OCI-LY7 (cell line): ENCODE data around the gene LPA. TPM values are rescaled to one million over a fixed set of nuclear protein-coding genes. Genes with fewer than 3 reads are reported as not detected.

Source experiments
- BruUV-seq: library from RNA; stranded (reverse); fragments of 400-500 nt; replicated peaks from 2 replicates; lab custom pipeline; 2021; lab: Mats Ljungman, UMichigan
- CTCF ChIA-PET: fragments of 300-600 bp; sonication (Branson Sonifier 250); formaldehyde crosslinking; loops from one replicate; lab custom pipeline; 2022; ENCODE audit warnings: antibody characterized with exemption; ENCODE audit not compliant: unreplicated experiment; lab: Charles Lee
- POLR2A ChIA-PET: fragments of 300-600 bp; sonication (Branson Sonifier 250); formaldehyde crosslinking; loops from one replicate; lab custom pipeline; 2022; ENCODE audit warnings: antibody characterized with exemption; lab: Charles Lee
- DNase-seq: peaks from one replicate; pipeline ENCODE4 v3.0.0-alpha.2; 2015; ENCODE audit warnings: low spot score
- H2AFZ ChIP-seq: fragments of 200-600 bp; sonication (generic), shearing (Covaris generic); 2 replicates; pipeline ENCODE4 v1.6.1; 2014; ENCODE audit warnings: mild to moderate bottlenecking, antibody characterized with exemption, low read length, moderate library complexity
- H3K27ac ChIP-seq: fragments of 200-600 bp; sonication (generic); 2 replicates; pipeline ENCODE4 v1.5.1; 2014; ENCODE audit warnings: mixed run types, low read depth, mild to moderate bottlenecking, moderate library complexity, low read length, inconsistent platforms; ENCODE audit not compliant: poor library complexity, severe bottlenecking
- H3K36me3 ChIP-seq: fragments of 200-600 bp; sonication (generic); 2 replicates; pipeline ENCODE4 v1.6.1; 2014; ENCODE audit warnings: mild to moderate bottlenecking, antibody characterized with exemption, low read length, moderate library complexity, mixed read lengths; ENCODE audit not compliant: insufficient read depth
- H3K4me1 ChIP-seq: fragments of 200-600 bp; sonication (generic); 2 replicates; pipeline ENCODE4 v1.5.1; 2014; ENCODE audit warnings: mild to moderate bottlenecking, low read length; ENCODE audit not compliant: insufficient read depth, poor library complexity, severe bottlenecking
- H3K4me2 ChIP-seq: fragments of 200-600 bp; sonication (generic); 2 replicates; pipeline ENCODE4 v1.6.1; 2014; ENCODE audit warnings: mild to moderate bottlenecking, low read length
- H3K4me3 ChIP-seq: fragments of 200-600 bp; sonication (generic); 2 replicates; pipeline ENCODE4 v1.5.1; 2014; ENCODE audit warnings: mild to moderate bottlenecking, low read depth, low read length; ENCODE audit not compliant: poor library complexity, severe bottlenecking
- H3K79me2 ChIP-seq: fragments of 200-600 bp; sonication (generic); 2 replicates; pipeline ENCODE4 v1.6.1; 2016; ENCODE audit warnings: low read depth, mild to moderate bottlenecking, low read length, moderate library complexity, mixed read lengths; ENCODE audit not compliant: insufficient read depth
- H3K9me2 ChIP-seq: fragments of 200-600 bp; sonication (generic); 2 replicates; pipeline ENCODE4 v1.6.1; 2016; ENCODE audit warnings: mild to moderate bottlenecking, low read length, mixed read lengths; ENCODE audit not compliant: insufficient read depth
- H3K9me3 ChIP-seq: fragments of 200-600 bp; sonication (generic); 2 replicates; pipeline ENCODE4 v1.6.1; 2014; ENCODE audit warnings: mild to moderate bottlenecking, mixed run types, low read length, mixed read lengths
- H4K20me1 ChIP-seq: fragments of 200-600 bp; sonication (generic); 2 replicates; pipeline ENCODE4 v1.6.1; 2014; ENCODE audit warnings: mild to moderate bottlenecking, antibody characterized with exemption, low read length, moderate library complexity, mixed read lengths; ENCODE audit not compliant: insufficient read depth
- CTCF ChIP-seq: fragments of 200-600 bp; sonication (generic); conservative IDR thresholded peaks from 2 replicates; pipeline ENCODE4 v1.5.1; 2014; ENCODE audit warnings: mild to moderate bottlenecking, antibody characterized with exemption, low read length, moderate library complexity, mixed read lengths
- EZH2phosphoT487 ChIP-seq: fragments of 200-600 bp; sonication (generic); IDR thresholded peaks from 2 replicates; pipeline ENCODE4 v1.6.1; 2018; ENCODE audit warnings: low read depth, borderline replicate concordance, mild to moderate bottlenecking, mixed run types, antibody characterized with exemption, low read length, moderate library complexity, mixed read lengths
- intact Hi-C: fragments of 100-400 bp; cut with micrococcal nuclease; formaldehyde crosslinking; loops from one replicate; pipeline ENCODE4 v1.10.0; 2022; ENCODE audit not compliant: unreplicated experiment
- total RNA-seq, 2 experiments: library from RNA; depleted of rRNA in 1 of 2; stranded (reverse); fragments of >200 nt in 1 of 2; shearing (Covaris generic) in 1 of 2; gene quantifications; 2 replicates each; pipeline ENCODE4 v1.2.3, GENCODE V29; 2014 to 2022

The LPA gene
- total RNA-seq, 2 experiments from 2014 or later, result not detected

GRCh38 chr6:160505970-160506369 is 158.1 kb downstream of the LPA start:
- POLR2A ChIA-PET, result interaction anchor here (0.5 kb wide), 1 partner anchor 782 kb away, joined by 3 read pairs; no protein-coding TSS in a partner anchor
- no peaks in the 10 kb centered on the region for H3K79me2 ChIP-seq
- no peak overlapping the region for H3K27ac ChIP-seq
- CTCF ChIA-PET, result no interaction called here
- BruUV-seq, result no TSS peak
- no peak for TF ChIP-seq EZH2phosphoT487
- no peak for TF ChIP-seq CTCF
- no peak overlapping the region for H3K4me2 ChIP-seq
- no peak overlapping the region for H3K4me3 ChIP-seq
- H2AFZ ChIP-seq, result no peak overlapping the region
- H3K36me3 ChIP-seq, result no peaks in the 10 kb centered on the region
- no peaks in the 10 kb centered on the region for H3K9me2 ChIP-seq
- intact Hi-C loops, result no loop called here
- no peaks in the 10 kb centered on the region for H3K4me1 ChIP-seq
- DNase-seq, result no peak
- no peaks in the 10 kb centered on the region for H4K20me1 ChIP-seq
- no peaks in the 10 kb centered on the region for H3K9me3 ChIP-seq

- no peaks in the 10 kb centered on the region for H3K36me3 ChIP-seq
- intact Hi-C loops, result no loop called here
- H3K9me3 ChIP-seq, result no peaks in the 10 kb centered on the region
- H3K27ac ChIP-seq, result no peak overlapping the region
- ChIA-PET POLR2A (no interaction called here), CTCF (no interaction called here)
- no peak overlapping the region for H3K4me3 ChIP-seq
- TF ChIP-seq EZH2phosphoT487 (no peak), CTCF (no peak)
- no TSS peak for BruUV-seq
- H3K4me2 ChIP-seq, result no peak overlapping the region
- no peak overlapping the region for H2AFZ ChIP-seq
- no peaks in the 10 kb centered on the region for H4K20me1 ChIP-seq
- H3K9me2 ChIP-seq, result no peaks in the 10 kb centered on the region
- H3K4me1 ChIP-seq, result no peaks in the 10 kb centered on the region
- H3K79me2 ChIP-seq, result no peaks in the 10 kb centered on the region
- DNase-seq, result no peak
These were observed 163.4 kb downstream of the LPA start for GRCh38 chr6:160500639-160501038.

GRCh38 chr6:160494576-160494975 is 169.5 kb downstream of the LPA start:
- H3K27ac ChIP-seq, result no peak overlapping the region
- ChIA-PET POLR2A (interaction anchor here (0.7 kb wide), 1 partner anchor 22 kb away, joined by 4 read pairs; no protein-coding TSS in a partner anchor), CTCF (no interaction called here)
- no peaks in the 10 kb centered on the region for H3K79me2 ChIP-seq
- no peak for TF ChIP-seq EZH2phosphoT487
- no peak for TF ChIP-seq CTCF
- H3K9me3 ChIP-seq, result no peaks in the 10 kb centered on the region
- no peaks in the 10 kb centered on the region for H3K9me2 ChIP-seq
- DNase-seq, result no peak
- no peak overlapping the region for H3K4me2 ChIP-seq
- H3K36me3 ChIP-seq, result no peaks in the 10 kb centered on the region
- no peak overlapping the region for H3K4me3 ChIP-seq
- H2AFZ ChIP-seq, result no peak overlapping the region
- BruUV-seq, result no TSS peak
- no peaks in the 10 kb centered on the region for H3K4me1 ChIP-seq
- intact Hi-C loops, result no loop called here
- no peaks in the 10 kb centered on the region for H4K20me1 ChIP-seq
